DMS79 (cell line): ENCODE results near the gene FGFBP3.
"Not testable (repeated sequence)": the region's sequence is repeated elsewhere in the genome, so short reads cannot be mapped to it uniquely, and the experiment has no call there.

Experiments
- DNase-seq: peaks from one replicate; lab custom pipeline; 2025; lab: John Stamatoyannopoulos, UW

FGFBP3 gene

GRCh38 chr10:91901784-91902677 is 7.3 kb downstream of the FGFBP3 start:
- no peak for DNase-seq

- DNase-seq: no peak
Measured at GRCh38 chr10:91897421-91897820, 11.9 kb downstream of the FGFBP3 start.

- no peak for DNase-seq
Measured at GRCh38 chr10:91896212-91896756, 13.0 kb downstream of the FGFBP3 start.

GRCh38 chr10:91894261-91894685 is 15.0 kb downstream of the FGFBP3 start:
- DNase-seq: not testable (repeated sequence)

GRCh38 chr10:91893051-91893450 is 16.2 kb downstream of the FGFBP3 start:
- no peak for DNase-seq

- DNase-seq: no peak
Measured at GRCh38 chr10:91891125-91892001, 17.9 kb downstream of the FGFBP3 start.

- DNase-seq: no peak
Measured at GRCh38 chr10:91887272-91888076, 21.8 kb downstream of the FGFBP3 start.

- no peak for DNase-seq
Measured at GRCh38 chr10:91886954-91887271, 22.4 kb downstream of the FGFBP3 start.

- DNase-seq: no peak
Measured at GRCh38 chr10:91885362-91886079, 23.8 kb downstream of the FGFBP3 start.

GRCh38 chr10:91884536-91884935 is 24.8 kb downstream of the FGFBP3 start:
- no peak for DNase-seq

GRCh38 chr10:91883549-91884444 is 25.5 kb downstream of the FGFBP3 start:
- peak; percentile 37 for DNase-seq

- no peak for DNase-seq
Measured at GRCh38 chr10:91880310-91880709, 29.0 kb downstream of the FGFBP3 start.

- no peak for DNase-seq
Measured at GRCh38 chr10:91879515-91880170, 29.6 kb downstream of the FGFBP3 start.

GRCh38 chr10:91875779-91876178 is 33.5 kb downstream of the FGFBP3 start:
- no peak for DNase-seq

GRCh38 chr10:91875156-91875555 is 34.1 kb downstream of the FGFBP3 start:
- no peak for DNase-seq

GRCh38 chr10:91865562-91866081 is 43.7 kb downstream of the FGFBP3 start:
- no peak for DNase-seq

- no peak for DNase-seq
Measured at GRCh38 chr10:91864744-91865143, 44.5 kb downstream of the FGFBP3 start.

GRCh38 chr10:91864099-91864498 is 45.2 kb downstream of the FGFBP3 start:
- no peak for DNase-seq

GRCh38 chr10:91860885-91861284 is 48.4 kb downstream of the FGFBP3 start:
- DNase-seq: no peak
